ENCODE data around the gene PTTG2. TPM values are rescaled to one million over a fixed set of nuclear protein-coding genes. Genes with fewer than 3 reads are reported as not detected.

PTTG2 gene
- polyA plus RNA-seq, 1 donor (not counting 4 experiments of a cell fraction or from before 2014, with no cell fraction given), result not detected

- DNase-seq (ENCODE audit: low read depth, low spot score) (no peak), FAIRE-seq (no peak)
- no peak overlapping the region for H3K4me3 ChIP-seq (ENCODE audit: control insufficient read depth in 2 of 3, extremely low read depth in 1 of 3, insufficient read depth in 2 of 3, low read depth in 1 of 3, low read length in 3 of 3)
- H3K4me1 ChIP-seq (ENCODE audit: control insufficient read depth, extremely low read depth, insufficient read depth, low read length), result no peaks in the 10 kb centered on the region
- H3K27ac ChIP-seq (ENCODE audit: control insufficient read depth, insufficient read depth, low read length), result no peak overlapping the region
- no peaks in the 10 kb centered on the region for H3K36me3 ChIP-seq (ENCODE audit: control insufficient read depth in 2 of 2, extremely low read depth in 1 of 2, insufficient read depth in 2 of 2, low read length in 2 of 2)
- no peaks in the 10 kb centered on the region for H3K9me1 ChIP-seq (ENCODE audit: control insufficient read depth, extremely low read depth, insufficient read depth, low read length)
- no peaks in the 10 kb centered on the region for H3K79me2 ChIP-seq (ENCODE audit: control insufficient read depth, insufficient read depth, low read length)
- no peaks in the 10 kb centered on the region for H4K20me1 ChIP-seq (ENCODE audit: control insufficient read depth, extremely low read depth, insufficient read depth, low read length)
- no peak overlapping the region for H2AFZ ChIP-seq (ENCODE audit: control insufficient read depth, low read length)
- TF ChIP-seq EZH2 (IDR thresholded peaks at IDR 0.05; ENCODE audit: low read length), result no peak
- no peak for TF ChIP-seq CTCF (optimal IDR thresholded peaks at IDR 0.05 in 1 of 3, IDR thresholded peaks at IDR 0.05 in 1 of 3, conservative IDR thresholded peaks at IDR 0.05 in 1 of 3; ENCODE audit: extremely low read depth in 1 of 3, insufficient read depth in 2 of 3, low read length in 3 of 3)
- H3K27me3 ChIP-seq (ENCODE audit: control insufficient read depth, extremely low read depth, insufficient read depth, low read length), result no peaks in the 10 kb centered on the region
- H3K9me3 ChIP-seq (ENCODE audit: control insufficient read depth, low read depth, low read length), result no peaks in the 10 kb centered on the region
- dilution Hi-C loops (cut with MboI; ENCODE audit: extremely low pct_ligation_motif_present, low sequenced_read_pairs), result no loop called here
- no peak overlapping the region for H3K4me2 ChIP-seq (ENCODE audit: control insufficient read depth, extremely low read depth, insufficient read depth, low read depth, low read length)
- no peak overlapping the region for H3K9ac ChIP-seq (ENCODE audit: control insufficient read depth, extremely low read depth, insufficient read depth, low read length)
These were observed 6.4 kb upstream of the PTTG2 start for GRCh38 chr4:37953620-37954293.

GRCh38 chr4:37956941-37957340, 3.3 kb upstream of the PTTG2 start:
- Histone ChIP-seq H3K4me3 (ENCODE audit: control insufficient read depth in 2 of 3, extremely low read depth in 1 of 3, insufficient read depth in 2 of 3, low read depth in 1 of 3, low read length in 3 of 3) (no peak overlapping the region), H3K9me3 (ENCODE audit: control insufficient read depth, low read depth, low read length) (no peaks in the 10 kb centered on the region), H3K9ac (ENCODE audit: control insufficient read depth, extremely low read depth, insufficient read depth, low read length) (no peak overlapping the region), H3K4me2 (ENCODE audit: control insufficient read depth, extremely low read depth, insufficient read depth, low read depth, low read length) (no peak overlapping the region), H3K79me2 (ENCODE audit: control insufficient read depth, insufficient read depth, low read length) (no peaks in the 10 kb centered on the region), H3K9me1 (ENCODE audit: control insufficient read depth, extremely low read depth, insufficient read depth, low read length) (no peaks in the 10 kb centered on the region), H4K20me1 (ENCODE audit: control insufficient read depth, extremely low read depth, insufficient read depth, low read length) (no peaks in the 10 kb centered on the region), H2AFZ (ENCODE audit: control insufficient read depth, low read length) (no peak overlapping the region), H3K27ac (ENCODE audit: control insufficient read depth, insufficient read depth, low read length) (no peak overlapping the region), H3K27me3 (ENCODE audit: control insufficient read depth, extremely low read depth, insufficient read depth, low read length) (no peaks in the 10 kb centered on the region), H3K4me1 (ENCODE audit: control insufficient read depth, extremely low read depth, insufficient read depth, low read length) (no peaks in the 10 kb centered on the region), H3K36me3 (ENCODE audit: control insufficient read depth in 2 of 2, extremely low read depth in 1 of 2, insufficient read depth in 2 of 2, low read length in 2 of 2) (no peaks in the 10 kb centered on the region)
- no peak for TF ChIP-seq CTCF (optimal IDR thresholded peaks at IDR 0.05 in 1 of 3, IDR thresholded peaks at IDR 0.05 in 1 of 3, conservative IDR thresholded peaks at IDR 0.05 in 1 of 3; ENCODE audit: extremely low read depth in 1 of 3, insufficient read depth in 2 of 3, low read length in 3 of 3)
- TF ChIP-seq EZH2 (IDR thresholded peaks at IDR 0.05; ENCODE audit: low read length), result no peak
- DNase-seq (ENCODE audit: low read depth, low spot score), result no peak
- FAIRE-seq, result no peak
- dilution Hi-C loops (cut with MboI; ENCODE audit: extremely low pct_ligation_motif_present, low sequenced_read_pairs), result no loop called here
